Trophoblast cell (in vitro differentiated cells and primary cell): ENCODE results near the gene CAMKK1.

Source experiments
- DNase-seq, 2 donors: peaks; one replicate each; pipeline ENCODE4 v3.0.0-alpha.2; 2016
- H2AFZ ChIP-seq: 2 replicates; pipeline ENCODE4 v1.6.1; 2013; ENCODE audit warnings: low read length, moderate library complexity, mild to moderate bottlenecking; ENCODE audit not compliant: insufficient read depth, poor library complexity
- H2AK5ac ChIP-seq: 2 replicates; pipeline ENCODE4 v1.6.1; 2013; ENCODE audit warnings: mild to moderate bottlenecking, low read length
- H2BK120ac ChIP-seq: 2 replicates; pipeline ENCODE4 v1.6.1; 2013; ENCODE audit warnings: low read length, mild to moderate bottlenecking, moderate library complexity; ENCODE audit not compliant: insufficient read depth, poor library complexity
- H2BK12ac ChIP-seq: 2 replicates; pipeline ENCODE4 v1.6.1; 2013; ENCODE audit warnings: mild to moderate bottlenecking, low read length, moderate library complexity
- H2BK5ac ChIP-seq: 2 replicates; pipeline ENCODE4 v1.6.1; 2013; ENCODE audit warnings: low read length, low read depth, moderate library complexity, mild to moderate bottlenecking; ENCODE audit not compliant: poor library complexity
- H3K14ac ChIP-seq: 2 replicates; pipeline ENCODE4 v1.6.1; 2013; ENCODE audit warnings: mild to moderate bottlenecking, low read length
- H3K18ac ChIP-seq: 2 replicates; pipeline ENCODE4 v1.6.1; 2013; ENCODE audit warnings: mild to moderate bottlenecking, low read length
- H3K23ac ChIP-seq: 2 replicates; pipeline ENCODE4 v1.6.1; 2013; ENCODE audit warnings: low read length
- H3K27ac ChIP-seq: 2 replicates; pipeline ENCODE4 v1.5.1; 2013; ENCODE audit warnings: low read depth, mild to moderate bottlenecking, inconsistent platforms, low read length, moderate library complexity
- H3K27me3 ChIP-seq: 2 replicates; pipeline ENCODE4 v1.6.1; 2013; ENCODE audit warnings: inconsistent platforms, mild to moderate bottlenecking, low read length, moderate library complexity; ENCODE audit not compliant: insufficient read depth
- H3K36me3 ChIP-seq, 2 experiments: 1 replicate in 1 of 2; 2 replicates in 1 of 2; pipeline ENCODE4 v1.6.1; 2013; ENCODE audit warnings: low read length in 2 of 2, mild to moderate bottlenecking in 2 of 2, moderate library complexity in 1 of 2; ENCODE audit not compliant: insufficient read depth in 2 of 2, control insufficient read depth in 1 of 2
- H3K4ac ChIP-seq: 2 replicates; pipeline ENCODE4 v1.6.1; 2013; ENCODE audit warnings: low read depth, mild to moderate bottlenecking, low read length, moderate library complexity
- H3K4me1 ChIP-seq, 2 experiments: 1 replicate in 1 of 2; 2 replicates in 1 of 2; pipeline ENCODE4 v1.6.1; 2013; ENCODE audit warnings: low read length in 2 of 2, mild to moderate bottlenecking in 2 of 2, moderate library complexity in 1 of 2; ENCODE audit not compliant: insufficient read depth in 2 of 2, control insufficient read depth in 1 of 2
- H3K4me2 ChIP-seq: 2 replicates; pipeline ENCODE4 v1.6.1; 2013; ENCODE audit warnings: inconsistent platforms, mild to moderate bottlenecking, low read length, moderate library complexity
- H3K4me3 ChIP-seq: 2 replicates; pipeline ENCODE4 v1.5.1; 2013; ENCODE audit warnings: mild to moderate bottlenecking, low read depth, low read length, inconsistent platforms
- H3K79me1 ChIP-seq: one replicate; pipeline ENCODE4 v1.6.1; 2013; ENCODE audit warnings: low read length
- H3K79me2 ChIP-seq: 2 replicates; pipeline ENCODE4 v1.6.1; 2013; ENCODE audit warnings: low read length, mild to moderate bottlenecking; ENCODE audit not compliant: control insufficient read depth, insufficient read depth, poor library complexity
- H3K9ac ChIP-seq: 2 replicates; pipeline ENCODE4 v1.6.1; 2013; ENCODE audit warnings: mild to moderate bottlenecking, low read length
- H3K9me3 ChIP-seq: 2 replicates; pipeline ENCODE4 v1.6.1; 2013; ENCODE audit warnings: low read depth, mild to moderate bottlenecking, control low read depth, inconsistent platforms, low read length; ENCODE audit not compliant: insufficient read depth
- H4K12ac ChIP-seq: 2 replicates; pipeline ENCODE4 v1.6.1; 2013; ENCODE audit warnings: low read depth, mild to moderate bottlenecking, low read length, moderate library complexity
- H4K8ac ChIP-seq: 2 replicates; pipeline ENCODE4 v1.6.1; 2013; ENCODE audit warnings: low read depth, mild to moderate bottlenecking, low read length, moderate library complexity
- H4K91ac ChIP-seq: one replicate; pipeline ENCODE4 v1.6.1; 2013; ENCODE audit warnings: low read depth, mild to moderate bottlenecking, low read length, moderate library complexity
- WGBS: extraction: QIAGEN DNeasy Blood & Tissue Kit; methylation state at CpG from one replicate; pipeline ENCODE4 v1.1.7; 2013; ENCODE audit warnings: missing lambda C conversion rate; ENCODE audit not compliant: insufficient read length, insufficient coverage; ENCODE audit errors: extremely low coverage; 5-methylcytosine and 5-hydroxymethylcytosine counted together

Gene CAMKK1

DNA sequence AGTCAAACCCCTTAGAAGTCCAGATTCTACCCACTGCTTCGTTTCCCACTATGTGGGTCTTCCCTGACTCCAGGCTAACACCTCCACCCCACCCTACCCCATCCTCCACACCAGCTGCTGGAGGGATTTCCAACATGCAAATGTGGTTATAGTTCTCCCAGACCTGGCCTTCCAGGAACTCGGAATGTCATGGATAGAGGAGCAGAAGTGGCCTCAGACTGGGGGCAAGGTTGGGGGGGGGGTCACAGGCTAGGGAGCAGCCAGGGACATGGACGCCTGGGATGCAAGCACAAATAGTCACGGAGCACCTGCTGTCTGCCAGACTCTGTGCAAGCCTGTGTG is 2.0 kb downstream of the CAMKK1 start:
- H3K79me2 ChIP-seq: no peaks in the 10 kb centered on the region
- no peak overlapping the region for H2BK12ac ChIP-seq
- peaks cover 16% of the 10 kb centered on the region for H3K27me3 ChIP-seq
- no peak overlapping the region for H2AK5ac ChIP-seq
- no peak overlapping the region for H3K4ac ChIP-seq
- H3K79me1 ChIP-seq: peaks cover 2% of the 10 kb centered on the region
- H2BK120ac ChIP-seq: no peak overlapping the region
- no peak overlapping the region for H4K8ac ChIP-seq
- no peak overlapping the region for H4K12ac ChIP-seq
- H3K14ac ChIP-seq: no peak overlapping the region
- H2AFZ ChIP-seq: no peak overlapping the region
- H3K4me2 ChIP-seq: no peak overlapping the region
- H3K23ac ChIP-seq: no peak overlapping the region
- no peak overlapping the region for H3K27ac ChIP-seq
- DNase-seq: no peak
- no peaks in the 10 kb centered on the region for H3K36me3 ChIP-seq
- no peak overlapping the region for H3K18ac ChIP-seq
- no peak overlapping the region for H2BK5ac ChIP-seq
- no peak overlapping the region for H3K4me3 ChIP-seq
- peaks cover 4 to 14% of the 10 kb centered on the region in 2 experiments for H3K4me1 ChIP-seq
- no peak overlapping the region for H3K9ac ChIP-seq
- WGBS: no CpG with 5 or more reads among the region's 4 CpGs
- peaks cover 5% of the 10 kb centered on the region for H3K9me3 ChIP-seq
- no peak overlapping the region for H4K91ac ChIP-seq

DNA sequence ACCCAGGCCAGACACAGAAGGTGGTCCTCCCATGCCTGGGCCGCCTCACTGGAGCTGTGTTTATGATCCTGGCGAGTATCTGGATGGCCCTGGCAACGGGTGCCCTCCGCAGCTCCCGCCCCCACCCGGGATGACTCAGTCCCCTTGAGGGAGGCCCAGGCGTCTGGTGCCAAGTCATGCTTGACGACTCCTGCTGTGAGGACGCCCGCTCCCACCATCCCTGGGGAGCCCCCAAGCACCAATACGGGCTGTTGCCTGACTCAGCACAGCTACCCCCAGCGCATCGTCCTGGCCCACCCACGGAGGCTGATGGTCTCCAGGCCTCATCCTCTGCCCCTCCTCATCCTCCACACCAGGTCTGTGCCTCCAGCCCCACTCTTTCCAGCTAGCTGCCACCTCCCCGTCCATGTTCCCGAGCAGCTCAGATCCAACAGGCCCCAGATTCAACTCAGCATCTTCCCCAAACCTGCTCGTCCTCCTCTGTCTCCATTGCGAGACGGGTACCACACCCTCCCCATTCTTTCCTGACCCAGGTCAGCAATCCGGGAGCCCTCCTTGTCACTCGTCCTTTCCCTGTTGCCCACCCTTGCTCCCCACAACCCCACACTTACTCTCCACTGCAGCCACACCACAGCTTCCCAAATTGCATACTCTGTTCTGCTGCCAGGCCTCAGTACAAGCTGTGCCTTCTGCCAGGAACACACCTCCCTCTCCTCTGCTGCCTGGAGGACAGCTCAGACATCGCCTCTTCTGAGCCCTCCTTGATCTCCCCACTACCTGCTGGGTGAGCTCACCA is 2.6 kb downstream of the CAMKK1 start:
- Histone ChIP-seq H4K12ac (no peak overlapping the region), H3K9ac (no peak overlapping the region), H2BK120ac (no peak overlapping the region), H3K4me3 (no peak overlapping the region), H2AK5ac (no peak overlapping the region), H3K79me2 (no peaks in the 10 kb centered on the region), H3K4me2 (no peak overlapping the region), H3K23ac (no peak overlapping the region), H3K27me3 (peaks cover 16% of the 10 kb centered on the region), H3K4ac (no peak overlapping the region), H3K9me3 (peaks cover 5% of the 10 kb centered on the region), H3K4me1 (peaks cover 4 to 14% of the 10 kb centered on the region in 2 experiments), H4K8ac (no peak overlapping the region), H3K18ac (no peak overlapping the region), H4K91ac (no peak overlapping the region), H3K14ac (no peak overlapping the region), H3K27ac (no peak overlapping the region), H2BK5ac (no peak overlapping the region), H2AFZ (no peak overlapping the region), H3K36me3 (no peaks in the 10 kb centered on the region), H2BK12ac (no peak overlapping the region), H3K79me1 (peaks cover 2% of the 10 kb centered on the region)
- WGBS: no CpG with 5 or more reads among the region's 22 CpGs
- peak; percentile 4 to 7 for DNase-seq

DNA sequence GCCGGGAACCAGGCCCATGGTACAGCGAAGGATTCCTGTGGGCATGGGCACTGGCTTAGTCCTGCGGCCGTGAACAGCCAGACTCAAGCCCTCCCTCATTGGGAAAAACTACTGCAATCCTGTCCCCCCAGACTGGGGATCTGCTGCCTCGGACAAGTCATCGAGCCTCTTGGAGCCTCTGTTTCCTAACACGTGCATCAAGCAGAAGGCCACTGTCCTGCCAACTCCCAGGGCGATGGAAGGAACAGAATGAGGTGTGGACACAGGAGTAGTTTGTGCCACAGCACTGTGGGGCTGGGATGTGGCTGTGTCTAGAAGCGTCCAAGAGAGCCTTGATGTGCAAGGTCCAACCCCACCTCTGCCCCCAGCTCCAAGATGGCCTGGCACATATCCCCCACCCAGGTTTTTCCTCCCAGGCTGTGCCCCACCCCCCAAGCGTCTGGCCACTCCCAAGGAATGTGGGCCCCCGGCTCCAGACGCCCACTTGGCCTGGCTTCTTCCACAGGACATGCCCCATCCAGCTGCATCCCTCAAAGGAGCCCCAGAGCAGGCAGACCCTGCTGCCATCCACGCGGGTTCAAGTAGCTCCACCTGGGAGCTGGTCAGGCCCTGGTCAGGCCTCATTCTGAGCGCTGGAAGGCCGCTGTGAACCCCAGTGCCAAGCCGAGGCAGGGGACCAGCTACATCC is 3.4 kb downstream of the CAMKK1 start:
- Histone ChIP-seq H4K91ac (no peak overlapping the region), H3K4ac (no peak overlapping the region), H3K79me2 (no peaks in the 10 kb centered on the region), H3K23ac (no peak overlapping the region), H3K4me3 (no peak overlapping the region), H3K36me3 (no peaks in the 10 kb centered on the region), H3K79me1 (peaks cover 2% of the 10 kb centered on the region), H3K4me2 (no peak overlapping the region), H3K9ac (no peak overlapping the region), H2AK5ac (no peak overlapping the region), H2AFZ (no peak overlapping the region), H3K27me3 (peaks cover 16% of the 10 kb centered on the region), H2BK5ac (no peak overlapping the region), H3K18ac (no peak overlapping the region), H3K9me3 (peaks cover 5% of the 10 kb centered on the region), H4K12ac (no peak overlapping the region), H4K8ac (no peak overlapping the region), H3K4me1 (peaks cover 4 to 12% of the 10 kb centered on the region in 2 experiments), H3K14ac (no peak overlapping the region), H2BK120ac (no peak overlapping the region), H3K27ac (no peak overlapping the region), H2BK12ac (no peak overlapping the region)
- whole genome bisulfite sequencing: no CpG with 5 or more reads among the region's 17 CpGs
- DNase-seq: no peak

DNA sequence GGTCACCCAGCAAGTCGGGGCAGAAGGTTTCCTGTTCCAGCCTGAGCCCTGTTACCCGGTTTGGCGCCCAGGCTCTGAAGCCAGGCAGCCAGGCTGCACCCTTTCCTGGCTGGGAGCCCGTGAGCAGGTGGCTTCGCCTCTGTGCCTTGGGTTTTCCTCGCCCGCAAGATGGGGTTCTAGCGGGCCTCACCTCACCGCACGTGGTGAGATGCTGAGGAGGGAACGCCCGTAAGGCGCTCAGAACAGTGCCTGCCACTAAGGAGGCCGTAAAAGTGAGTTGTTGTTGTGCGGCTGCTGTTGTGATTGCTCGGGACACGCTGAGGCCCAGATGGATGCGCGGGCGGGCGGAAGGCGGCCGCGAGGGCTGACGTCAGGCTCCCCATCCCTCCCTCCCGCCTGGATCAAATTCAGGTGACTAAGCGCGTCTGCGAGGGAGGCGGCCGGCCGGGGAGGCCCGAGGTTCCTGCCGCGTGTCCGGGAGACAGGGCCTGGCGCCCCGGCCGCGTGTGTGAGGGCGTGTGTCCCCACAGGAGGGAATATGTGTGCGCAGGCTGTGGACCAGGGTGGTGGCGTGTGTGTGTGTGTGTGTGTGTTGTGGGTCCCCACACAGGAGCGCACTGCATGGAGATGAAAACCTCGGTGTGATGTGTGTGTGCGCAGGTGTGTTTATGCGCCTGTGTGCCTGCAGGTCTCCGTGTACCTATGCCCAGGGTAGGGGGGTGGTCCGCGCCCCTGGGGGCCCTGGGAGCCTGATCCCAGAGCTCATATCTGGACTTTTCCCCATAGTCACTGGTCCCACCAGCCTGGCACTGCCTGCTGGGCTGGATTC is 4.3 kb downstream of the CAMKK1 start:
- Histone ChIP-seq H3K79me1 (peaks cover 2% of the 10 kb centered on the region), H3K4ac (no peak overlapping the region), H3K4me2 (no peak overlapping the region), H3K4me1 (peaks cover 4 to 11% of the 10 kb centered on the region in 2 experiments), H3K23ac (no peak overlapping the region), H2AFZ (no peak overlapping the region), H3K27ac (no peak overlapping the region), H3K36me3 (no peaks in the 10 kb centered on the region), H2AK5ac (no peak overlapping the region), H3K18ac (no peak overlapping the region), H4K91ac (no peak overlapping the region), H2BK120ac (no peak overlapping the region), H3K9ac (no peak overlapping the region), H3K79me2 (no peaks in the 10 kb centered on the region), H3K4me3 (no peak overlapping the region), H3K9me3 (peaks cover 5% of the 10 kb centered on the region), H3K14ac (no peak overlapping the region), H2BK12ac (no peak overlapping the region), H3K27me3 (peaks cover 16% of the 10 kb centered on the region), H4K8ac (no peak overlapping the region), H4K12ac (no peak overlapping the region), H2BK5ac (no peak overlapping the region)
- no CpG with 5 or more reads among the region's 50 CpGs for WGBS
- peak in 1 of 2 donors; percentile 44 for DNase-seq
